Right lobe of liver (tissue), 4 donors: ENCODE data around the gene LSM14A.

Experiments
- CTCF ChIP-seq, 4 donors: fragments of 200-600 bp in 3 of 4; fragments of 450-650 bp in 1 of 4; IDR thresholded peaks; one replicate each; pipeline versions ENCODE4 v1.5.1 to v1.8.0; 2016 to 2022; ENCODE audit warnings: antibody characterized with exemption in 4 of 4, mild to moderate bottlenecking in 2 of 4
- POLR2A ChIP-seq: fragments of 450-650 bp; IDR thresholded peaks from one replicate; pipeline ENCODE4 v1.6.1; 2017; ENCODE audit warnings: antibody characterized with exemption, mild to moderate bottlenecking
- donor health status: DM: no; HTN: no; CAD: no.
- donor health status: DM: no; HTN: no; CAD: no.
- donor health status: DM: no; HTN: yes; CAD: no.

GRCh38 chr19:34193439-34193838 is 21.1 kb downstream of the LSM14A start:
- TF ChIP-seq CTCF (IDR thresholded peaks at IDR 0.05) (no peak), POLR2A (no peak)
